Activated CD4-positive, alpha-beta memory T cell treated with anti-CD3 and anti-CD28 coated beads, Interleukin-2, amount 10 ng/mL, durations not matched to agents 7 days and 5 days (primary cell): ENCODE data around the gene LRCH4. TPM values are rescaled to one million over a fixed set of nuclear protein-coding genes. Genes with fewer than 3 reads are reported as not detected.
"Not testable (repeated sequence)": the region's sequence is repeated elsewhere in the genome, so short reads cannot be mapped to it uniquely, and the experiment has no call there.

Experiments used
- CTCF ChIA-PET: fragments of 350-600 bp; sonication (Branson Sonifier 250); formaldehyde crosslinking; loops from one replicate; lab custom pipeline; 2021; ENCODE audit warnings: antibody characterized with exemption, inconsistent platforms; lab: Charles Lee
- POLR2A ChIA-PET: fragments of 350-600 bp; sonication (Branson Sonifier 250); formaldehyde crosslinking; loops from one replicate; lab custom pipeline; 2021; ENCODE audit warnings: antibody characterized with exemption; lab: Charles Lee
- DNase-seq: peaks from one replicate; pipeline ENCODE4 v3.0.0-alpha.2; 2020
- H3K27ac Mint-ChIP-seq: one replicate; pipeline ENCODE4 v1.8.0; 2021; ENCODE audit warnings: mild to moderate bottlenecking, mixed read lengths
- H3K27me3 Mint-ChIP-seq: one replicate; pipeline ENCODE4 v1.8.0; 2021; ENCODE audit warnings: mixed read lengths
- H3K36me3 Mint-ChIP-seq: one replicate; pipeline ENCODE4 v1.8.0; 2021; ENCODE audit warnings: low read depth, mixed read lengths
- H3K4me1 Mint-ChIP-seq: one replicate; pipeline ENCODE4 v1.8.0; 2021; ENCODE audit warnings: mixed read lengths
- H3K4me3 Mint-ChIP-seq: one replicate; pipeline ENCODE4 v1.8.0; 2021; ENCODE audit warnings: mild to moderate bottlenecking, mixed read lengths
- H3K9me3 Mint-ChIP-seq: one replicate; pipeline ENCODE4 v1.8.0; 2021; ENCODE audit warnings: mixed read lengths
- total RNA-seq, 2 experiments: library from RNA; stranded (reverse); gene quantifications; one replicate each; pipeline ENCODE4 v1.2.3, GENCODE V29; 2021

LRCH4 gene
- total RNA-seq, 2 experiments from 2014 or later, result 199 to 204 TPM

GRCh38 chr7:100532165-100533022 lies 53.5 kb downstream of the LRCH4 start:
- Mint-ChIP-seq H3K9me3 (no peaks in the 10 kb centered on the region), H3K4me3 (no peak overlapping the region), H3K27ac (no peak overlapping the region), H3K36me3 (no peaks in the 10 kb centered on the region), H3K4me1 (peaks cover 8% of the 10 kb centered on the region), H3K27me3 (no peaks in the 10 kb centered on the region)
- no peak for DNase-seq
- ChIA-PET POLR2A (interaction anchor here (1.3 kb wide), 1 partner anchor 17 kb away, joined by 3 read pairs; no protein-coding TSS in a partner anchor), CTCF (interaction anchor here (1.6 to 2.3 kb wide), 2 partner anchors 16 to 28 kb away, joined by 4 to 7 read pairs; no protein-coding TSS in a partner anchor)

GRCh38 chr7:100528108-100528866 lies 57.6 kb downstream of the LRCH4 start:
- ChIA-PET CTCF (interaction anchor here (1.8 kb wide), 1 partner anchor 31 kb away, joined by 12 read pairs; no protein-coding TSS in a partner anchor), POLR2A (interaction anchor here (1.5 kb wide), 1 partner anchor 11 kb away, joined by 5 read pairs; the partner anchor contains the start of gene AGFG2)
- H3K36me3 Mint-ChIP-seq, DNase-seq, H3K4me3 Mint-ChIP-seq, H3K4me1 Mint-ChIP-seq, H3K27me3 Mint-ChIP-seq, H3K27ac Mint-ChIP-seq, H3K9me3 Mint-ChIP-seq: not testable (repeated sequence)

Other genes starting within 250 kb of the LRCH4 start
- 10 to 100 TPM; 39.8 to 40.6 TPM for gene PILRB, start 228.0 kb downstream of the LRCH4 start, total RNA-seq
- gene PILRA, start 212.6 kb downstream of the LRCH4 start, total RNA-seq, result 1 to 10 TPM; 1.3 to 1.5 TPM
- 1 to 10 TPM; 2.7 to 3.0 TPM for gene ZCWPW1, start 157.4 kb downstream of the LRCH4 start, total RNA-seq
- gene MEPCE, start 156.3 kb downstream of the LRCH4 start, total RNA-seq, result 10 to 100 TPM; 36.7 to 40.1 TPM
- 100 to 1,000 TPM; 100 to 101 TPM for gene PPP1R35, start 149.6 kb downstream of the LRCH4 start, total RNA-seq
- gene SPACDR, start 121.9 kb downstream of the LRCH4 start, total RNA-seq, result 1 to 10 TPM; 4.0 to 4.3 TPM
- 100 to 1,000 TPM; 133 to 136 TPM for gene TSC22D4, start 106.9 kb downstream of the LRCH4 start, total RNA-seq
- gene NYAP1, start 102.2 kb downstream of the LRCH4 start, total RNA-seq, result under 1 TPM; 0.05 to 0.13 TPM
- gene AGFG2, start 46.9 kb downstream of the LRCH4 start, total RNA-seq, result 10 to 100 TPM; 53.9 to 59.8 TPM
- gene SAP25, start 12.2 kb downstream of the LRCH4 start, total RNA-seq, result 10 to 100 TPM; 29.1 to 30.0 TPM
- 1 to 10 TPM; 1.8 to 2.7 TPM for gene FBXO24, start 199 bp upstream of the LRCH4 start, total RNA-seq
- 10 to 100 TPM; 16.0 to 18.7 TPM for gene PCOLCE, start 16.2 kb upstream of the LRCH4 start, total RNA-seq
- 10 to 100 TPM; 47.2 to 53.3 TPM for gene MOSPD3, start 26.4 kb upstream of the LRCH4 start, total RNA-seq
- gene TFR2, start 55.4 kb upstream of the LRCH4 start, total RNA-seq, result 1 to 10 TPM; 8.8 to 9.2 TPM
- gene ACTL6B, start 70.3 kb upstream of the LRCH4 start, total RNA-seq, result not detected
- gene GNB2, start 87.6 kb upstream of the LRCH4 start, total RNA-seq, result 100 to 1,000 TPM; 263 to 266 TPM
- gene GIGYF1, start 108.1 kb upstream of the LRCH4 start, total RNA-seq, result 10 to 100 TPM; 43.4 to 47.4 TPM
- gene POP7, start 120.0 kb upstream of the LRCH4 start, total RNA-seq, result 10 to 100 TPM; 32.5 to 35.2 TPM
- gene EPO, start 134.3 kb upstream of the LRCH4 start, total RNA-seq, result not detected
- not detected for gene ZAN, start 147.5 kb upstream of the LRCH4 start, total RNA-seq
- under 1 TPM; 0.60 TPM for gene EPHB4, start 241.4 kb upstream of the LRCH4 start, total RNA-seq